HepG2 (cell line): ENCODE results near the gene COX7A1. TPM values are rescaled to one million over a fixed set of nuclear protein-coding genes. Genes with fewer than 3 reads are reported as not detected.

ENCODE experiments used
- BCLAF1 ChIP-seq: fragments of 450-650 bp; IDR thresholded peaks from 2 replicates; pipeline ENCODE4 v1.6.1; 2017; ENCODE audit warnings: mild to moderate bottlenecking
- ELF3 ChIP-seq: IDR thresholded peaks from 2 replicates; pipeline ENCODE4 v1.6.1; 2016; ENCODE audit warnings: missing genetic modification reagents, missing compliant biosample characterization
- EZH2 ChIP-seq: conservative IDR thresholded peaks from 2 replicates; pipeline ENCODE4 v1.6.1; 2012; ENCODE audit warnings: mild to moderate bottlenecking, low read depth, low read length, moderate library complexity
- HIVEP1 ChIP-seq: sonication (generic); formaldehyde crosslinking; IDR thresholded peaks from 2 replicates; pipeline ENCODE4 v1.4.0; 2020; ENCODE audit warnings: mild to moderate bottlenecking, missing genetic modification reagents
- KAT8 ChIP-seq: IDR thresholded peaks from 2 replicates; pipeline ENCODE4 v1.6.1; 2016; ENCODE audit warnings: missing genetic modification reagents, missing compliant biosample characterization
- KLF16 ChIP-seq, 2 experiments: sonication (generic) in 1 of 2; formaldehyde crosslinking in 1 of 2; IDR thresholded peaks; 2 replicates each; pipeline versions ENCODE4 v1.6.1 to v1.8.0; 2016 to 2023; ENCODE audit warnings: missing genetic modification reagents in 2 of 2, missing compliant biosample characterization in 1 of 2
- MLXIP ChIP-seq: sonication (generic); formaldehyde crosslinking; IDR thresholded peaks from 2 replicates; pipeline ENCODE4 v1.9.0; 2021; ENCODE audit warnings: missing genetic modification reagents, borderline replicate concordance
- NFKBIZ ChIP-seq: IDR thresholded peaks from 2 replicates; pipeline ENCODE4 v1.6.1; 2018; ENCODE audit warnings: missing genetic modification reagents, missing compliant biosample characterization
- NFYC ChIP-seq: IDR thresholded peaks from 2 replicates; pipeline ENCODE4 v1.6.1; 2016; ENCODE audit warnings: missing genetic modification reagents, missing compliant biosample characterization
- ONECUT2 ChIP-seq: sonication (generic); formaldehyde crosslinking; IDR thresholded peaks from 2 replicates; pipeline ENCODE4 v1.4.0; 2020; ENCODE audit warnings: missing genetic modification reagents
- PBX2 ChIP-seq: IDR thresholded peaks from 2 replicates; pipeline ENCODE4 v1.6.1; 2016; ENCODE audit warnings: control low read depth
- POLR2AphosphoS2 ChIP-seq: IDR thresholded peaks from 2 replicates; pipeline ENCODE4 v1.6.1; 2011; ENCODE audit warnings: low read depth, low read length, improper control_type of control experiment
- SATB2 ChIP-seq: sonication (generic); formaldehyde crosslinking; IDR thresholded peaks from 2 replicates; pipeline ENCODE4 v1.5.0; 2020; ENCODE audit warnings: missing genetic modification reagents
- SRSF4 ChIP-seq: fragments of 200-400 bp; formaldehyde crosslinking; IDR thresholded peaks from one replicate; pipeline ENCODE4 v1.6.1; 2018; ENCODE audit warnings: mild to moderate bottlenecking, low read depth, low read length, moderate library complexity; ENCODE audit not compliant: poor library complexity, severe bottlenecking
- TEAD3 ChIP-seq: optimal IDR thresholded peaks from 2 replicates; pipeline ENCODE3; 2016; ENCODE audit warnings: borderline replicate concordance
- ZBTB21 ChIP-seq: sonication (generic); formaldehyde crosslinking; IDR thresholded peaks from 2 replicates; pipeline ENCODE4 v1.4.0; 2020; ENCODE audit warnings: missing genetic modification reagents
- ZBTB7A ChIP-seq: sonication (generic); formaldehyde crosslinking; IDR thresholded peaks from 2 replicates; pipeline ENCODE4 v1.8.0; 2022; ENCODE audit warnings: mild to moderate bottlenecking, missing genetic modification reagents
- ZNF30 ChIP-seq: sonication (generic); formaldehyde crosslinking; IDR thresholded peaks from 2 replicates; pipeline ENCODE4 v1.5.0; 2020; ENCODE audit warnings: mild to moderate bottlenecking, missing genetic modification reagents
- ZNF543 ChIP-seq: sonication (generic); formaldehyde crosslinking; IDR thresholded peaks from 2 replicates; pipeline ENCODE4 v1.4.0; 2020; ENCODE audit warnings: mild to moderate bottlenecking, missing genetic modification reagents
- ZNF589 ChIP-seq: sonication (generic); formaldehyde crosslinking; conservative IDR thresholded peaks from 2 replicates; pipeline ENCODE4 v1.8.0; 2022; ENCODE audit warnings: mild to moderate bottlenecking, moderate library complexity, missing genetic modification reagents
- ZNF841 ChIP-seq: sonication (generic); formaldehyde crosslinking; IDR thresholded peaks from 2 replicates; pipeline ENCODE4 v1.8.1; 2023; ENCODE audit warnings: missing genetic modification reagents, borderline replicate concordance
- ZSCAN30 ChIP-seq: sonication (generic); formaldehyde crosslinking; IDR thresholded peaks from 2 replicates; pipeline ENCODE4 v1.5.0; 2020; ENCODE audit warnings: mild to moderate bottlenecking, missing genetic modification reagents
- polyA plus RNA-seq, 8 experiments: library from polyadenylated mRNA; depleted of rRNA in 3 of 8; stranded (reverse) in 7 of 8; unstranded in 1 of 8; fragments of >200 nt; fragmentation: Illumina TruSeq in 4 of 8; extraction: Trizol in 4 of 8; gene quantifications; 2 replicates each; pipeline versions ENCODE4 v1.2.1 to v1.2.3, GENCODE V29; 2011 to 2016; ENCODE audit warnings: low read depth in 4 of 8, missing spikeins in 1 of 8, mixed read lengths in 1 of 8; ENCODE audit not compliant: insufficient read depth in 1 of 8
- total RNA-seq, 5 experiments: library from RNA; depleted of rRNA; stranded (reverse); fragments of >200 nt; fragmentation: Illumina TruSeq; extraction: Trizol; gene quantifications; 2 replicates each; pipeline ENCODE4 v1.2.3, GENCODE V29; 2016; ENCODE audit warnings: low read depth in 1 of 5

COX7A1 gene
- total and polyA plus RNA-seq, 2 of the 13 experiments (the other 11 are each of a cell fraction or from before 2014, with no cell fraction given) = not detected

GRCh38 chr19:36139473-36140303 lies 12.6 kb downstream of the COX7A1 start, which contains the start of gene CAPNS1 (continued):
- no peak for TF ChIP-seq ZBTB21 (CRISPR knock-in tag)
- 0 out of 2 replicates have a peak, but pooled peaks have one; percentile 66 for TF ChIP-seq ZSCAN30 (CRISPR knock-in tag)
- TF ChIP-seq ZNF589 = 0 out of 2 replicates have a peak, but pooled peaks have one; percentile 43
- peak; percentile 21; the same call in 1 of the 2 replicates for TF ChIP-seq NFYC
- TF ChIP-seq NFKBIZ (CRISPR knock-in tag) = no peak
- TF ChIP-seq SATB2 (CRISPR knock-in tag) = peak; percentile 64; the same call in 1 of the 2 replicates
- peak in 1 of 2 experiments; percentile 84; a peak in 2 of 4 replicates for TF ChIP-seq KLF16 (CRISPR knock-in tag; IDR thresholded peaks at IDR 0.05)
- no peak for TF ChIP-seq MLXIP (CRISPR knock-in tag)
- no peak for TF ChIP-seq ZNF30 (CRISPR knock-in tag)
- peak; percentile 51; the same call in 1 of the 2 replicates for TF ChIP-seq KAT8 (CRISPR knock-in tag)
- TF ChIP-seq SRSF4 = no peak
- TF ChIP-seq HIVEP1 (CRISPR knock-in tag) = no peak; the same call in 1 of the 2 replicates
- peak; percentile 58; the same call in 1 of the 2 replicates for TF ChIP-seq ELF3 (CRISPR knock-in tag)
- no peak for TF ChIP-seq ZNF841
- TF ChIP-seq ONECUT2 (CRISPR knock-in tag) = no peak
- peak; percentile 73 for TF ChIP-seq TEAD3 (CRISPR knock-in tag)
- TF ChIP-seq PBX2 (CRISPR knock-in tag) = no peak
- no peak for TF ChIP-seq EZH2
- peak; percentile 68; the same call in 1 of the 2 replicates for TF ChIP-seq ZBTB7A (CRISPR knock-in tag)
- no peak for TF ChIP-seq BCLAF1
- TF ChIP-seq ZNF543 (CRISPR knock-in tag) = peak; percentile 64; the same call in 1 of the 2 replicates
- no peak for TF ChIP-seq POLR2AphosphoS2
